ENCODE results near the gene TCF4.

The TCF4 gene

GRCh38 chr18:55199291-55199963 lies 388.6 kb downstream of the TCF4 start:
- H3K4me3 ChIP-seq (ENCODE audit: low read depth, low read length): no peak overlapping the region
- no peak for TF ChIP-seq ELK4 (IDR thresholded peaks at IDR 0.05; ENCODE audit: borderline replicate concordance, low read depth, low read length)
- TF ChIP-seq ZNF324 (tag by site-specific recombination; IDR thresholded peaks at IDR 0.05): no peak
- TF ChIP-seq TRIM28 (IDR thresholded peaks at IDR 0.05; ENCODE audit: borderline replicate concordance, low read length): no peak
- TF ChIP-seq EGR2 (tag by site-specific recombination; IDR thresholded peaks at IDR 0.05; ENCODE audit: low read depth): no peak
- no peak for TF ChIP-seq ZNF394 (tag by site-specific recombination; IDR thresholded peaks at IDR 0.05; ENCODE audit: borderline replicate concordance)
- no peak for TF ChIP-seq ZNF704 (tag by site-specific recombination; IDR thresholded peaks at IDR 0.05)
- no peak for TF ChIP-seq CTCF (tag by site-specific recombination; IDR thresholded peaks at IDR 0.05)
- TF ChIP-seq ZNF16 (tag by site-specific recombination; IDR thresholded peaks at IDR 0.05; ENCODE audit: low read depth): no peak
- TF ChIP-seq ZBTB11 (tag by site-specific recombination; conservative IDR thresholded peaks at IDR 0.05; ENCODE audit: low read depth): no peak
- no peak for TF ChIP-seq ZNF112 (tag by site-specific recombination; IDR thresholded peaks at IDR 0.05)
- no peak for TF ChIP-seq ZNF571 (tag by site-specific recombination; IDR thresholded peaks at IDR 0.05)
- TF ChIP-seq ZNF175 (tag by site-specific recombination; IDR thresholded peaks at IDR 0.05): no peak
- TF ChIP-seq ZNF777 (tag by site-specific recombination; IDR thresholded peaks at IDR 0.05; ENCODE audit: borderline replicate concordance): no peak
- TF ChIP-seq ZNF596 (tag by site-specific recombination; IDR thresholded peaks at IDR 0.05): no peak
- TF ChIP-seq ZNF521 (tag by site-specific recombination; IDR thresholded peaks at IDR 0.05): no peak
- ChIA-PET POLR2A (no interaction called here), CTCF (interaction anchor here (1.4 kb wide), 1 partner anchor 35 kb away, joined by 5 read pairs; no protein-coding TSS in a partner anchor)
- no peaks in the 10 kb centered on the region for H3K4me1 ChIP-seq (ENCODE audit: control insufficient read depth, insufficient read depth, low read length)
- no peaks in the 10 kb centered on the region for H3K36me3 ChIP-seq (ENCODE audit: control insufficient read depth in 2 of 2, insufficient read depth in 1 of 2, low read length in 2 of 2)
- no peaks in the 10 kb centered on the region for H3K9me3 ChIP-seq (ENCODE audit: control insufficient read depth, insufficient read depth, low read depth, low read length)
- no peak overlapping the region for H3K27ac ChIP-seq (ENCODE audit: extremely low read depth, low read depth, low read length)

- Histone ChIP-seq H3K4me1 (ENCODE audit: control insufficient read depth, insufficient read depth, low read length) (no peaks in the 10 kb centered on the region), H3K27ac (ENCODE audit: extremely low read depth, low read depth, low read length) (no peak overlapping the region), H3K9me3 (ENCODE audit: control insufficient read depth, insufficient read depth, low read depth, low read length) (no peaks in the 10 kb centered on the region), H3K4me3 (ENCODE audit: low read depth, low read length) (no peak overlapping the region), H3K36me3 (ENCODE audit: control insufficient read depth in 2 of 2, insufficient read depth in 1 of 2, low read length in 2 of 2) (no peaks in the 10 kb centered on the region)
- ChIA-PET CTCF (interaction anchor here (0.7 to 1.8 kb wide), 2 partner anchors 39 to 315 kb away, joined by 3 to 4 read pairs; no protein-coding TSS in a partner anchor), POLR2A (interaction anchor here (0.7 kb wide), 1 partner anchor 18 kb away, joined by 3 read pairs; no protein-coding TSS in a partner anchor)
- no peak for TF ChIP-seq ZNF133 (tag by site-specific recombination; IDR thresholded peaks at IDR 0.05)
- TF ChIP-seq ZBTB1 (tag by site-specific recombination; IDR thresholded peaks at IDR 0.05): no peak
- no peak for TF ChIP-seq BCL11B (tag by site-specific recombination; IDR thresholded peaks at IDR 0.05; ENCODE audit: low read depth)
- TF ChIP-seq TCF7L2 (IDR thresholded peaks at IDR 0.05; ENCODE audit: borderline replicate concordance, low read depth, low read length): no peak
- TF ChIP-seq MYNN (tag by site-specific recombination; IDR thresholded peaks at IDR 0.05; ENCODE audit: borderline replicate concordance): no peak
- TF ChIP-seq ZEB2 (tag by site-specific recombination; IDR thresholded peaks at IDR 0.05): no peak
- no peak for TF ChIP-seq GLI4 (tag by site-specific recombination; IDR thresholded peaks at IDR 0.05)
- no peak for TF ChIP-seq ZNF132 (tag by site-specific recombination; IDR thresholded peaks at IDR 0.05; ENCODE audit: borderline replicate concordance)
- TF ChIP-seq ZNF692 (tag by site-specific recombination; IDR thresholded peaks at IDR 0.05): no peak
- no peak for TF ChIP-seq ZNF184 (tag by site-specific recombination; IDR thresholded peaks at IDR 0.05)
- no peak for TF ChIP-seq ZNF76 (tag by site-specific recombination; IDR thresholded peaks at IDR 0.05; ENCODE audit: borderline replicate concordance, low read depth)
- TF ChIP-seq ZNF610 (tag by site-specific recombination; IDR thresholded peaks at IDR 0.05; ENCODE audit: borderline replicate concordance): no peak
These were observed 392.1 kb downstream of the TCF4 start for GRCh38 chr18:55195863-55196262.
